Measurements from ENCODE around the gene GINS2.

Gene GINS2

GRCh38 chr16:85627089-85627488, 61.7 kb downstream of the GINS2 start:
- TF ChIP-seq ZFX (IDR thresholded peaks at IDR 0.05), result no peak
- TF ChIP-seq, protein P1, sequence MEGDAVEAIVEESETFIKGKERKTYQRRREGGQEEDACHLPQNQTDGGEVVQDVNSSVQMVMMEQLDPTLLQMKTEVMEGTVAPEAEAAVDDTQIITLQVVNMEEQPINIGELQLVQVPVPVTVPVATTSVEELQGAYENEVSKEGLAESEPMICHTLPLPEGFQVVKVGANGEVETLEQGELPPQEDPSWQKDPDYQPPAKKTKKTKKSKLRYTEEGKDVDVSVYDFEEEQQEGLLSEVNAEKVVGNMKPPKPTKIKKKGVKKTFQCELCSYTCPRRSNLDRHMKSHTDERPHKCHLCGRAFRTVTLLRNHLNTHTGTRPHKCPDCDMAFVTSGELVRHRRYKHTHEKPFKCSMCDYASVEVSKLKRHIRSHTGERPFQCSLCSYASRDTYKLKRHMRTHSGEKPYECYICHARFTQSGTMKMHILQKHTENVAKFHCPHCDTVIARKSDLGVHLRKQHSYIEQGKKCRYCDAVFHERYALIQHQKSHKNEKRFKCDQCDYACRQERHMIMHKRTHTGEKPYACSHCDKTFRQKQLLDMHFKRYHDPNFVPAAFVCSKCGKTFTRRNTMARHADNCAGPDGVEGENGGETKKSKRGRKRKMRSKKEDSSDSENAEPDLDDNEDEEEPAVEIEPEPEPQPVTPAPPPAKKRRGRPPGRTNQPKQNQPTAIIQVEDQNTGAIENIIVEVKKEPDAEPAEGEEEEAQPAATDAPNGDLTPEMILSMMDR (conservative IDR thresholded peaks at IDR 0.05), result no peak
- H3K27ac ChIP-seq, result no peak overlapping the region
